Activated CD4-positive, alpha-beta memory T cell treated with anti-CD3 and anti-CD28 coated beads, Interleukin-2, amount 10 ng/mL, durations not matched to agents 7 days and 5 days (primary cell): Measurements from ENCODE around the gene ANKS6. TPM values are rescaled to one million over a fixed set of nuclear protein-coding genes. Genes with fewer than 3 reads are reported as not detected.

Experiments
- CTCF ChIA-PET: fragments of 350-600 bp; sonication (Branson Sonifier 250); formaldehyde crosslinking; loops from one replicate; lab custom pipeline; 2021; ENCODE audit warnings: antibody characterized with exemption, inconsistent platforms; lab: Charles Lee
- POLR2A ChIA-PET: fragments of 350-600 bp; sonication (Branson Sonifier 250); formaldehyde crosslinking; loops from one replicate; lab custom pipeline; 2021; ENCODE audit warnings: antibody characterized with exemption; lab: Charles Lee
- DNase-seq: peaks from one replicate; pipeline ENCODE4 v3.0.0-alpha.2; 2020
- H3K27ac Mint-ChIP-seq: one replicate; pipeline ENCODE4 v1.8.0; 2021; ENCODE audit warnings: mild to moderate bottlenecking, mixed read lengths
- H3K27me3 Mint-ChIP-seq: one replicate; pipeline ENCODE4 v1.8.0; 2021; ENCODE audit warnings: mixed read lengths
- H3K36me3 Mint-ChIP-seq: one replicate; pipeline ENCODE4 v1.8.0; 2021; ENCODE audit warnings: low read depth, mixed read lengths
- H3K4me1 Mint-ChIP-seq: one replicate; pipeline ENCODE4 v1.8.0; 2021; ENCODE audit warnings: mixed read lengths
- H3K4me3 Mint-ChIP-seq: one replicate; pipeline ENCODE4 v1.8.0; 2021; ENCODE audit warnings: mild to moderate bottlenecking, mixed read lengths
- H3K9me3 Mint-ChIP-seq: one replicate; pipeline ENCODE4 v1.8.0; 2021; ENCODE audit warnings: mixed read lengths
- total RNA-seq, 2 experiments: library from RNA; stranded (reverse); gene quantifications; one replicate each; pipeline ENCODE4 v1.2.3, GENCODE V29; 2021

The ANKS6 gene
- total RNA-seq, 2 experiments from 2014 or later, result 2.7 to 4.7 TPM

GRCh38 chr9:98728500-98728899, 67.9 kb downstream of the ANKS6 start:
- Mint-ChIP-seq H3K27me3 (peaks cover 13% of the 10 kb centered on the region), H3K27ac (no peak overlapping the region), H3K36me3 (no peaks in the 10 kb centered on the region), H3K4me3 (no peak overlapping the region), H3K9me3 (no peaks in the 10 kb centered on the region), H3K4me1 (no peaks in the 10 kb centered on the region)
- no peak for DNase-seq
- ChIA-PET POLR2A (no interaction called here), CTCF (interaction anchor here (2.9 kb wide), 1 partner anchor 47 kb away, joined by 9 read pairs; no protein-coding TSS in a partner anchor)

- no peak overlapping the region for H3K4me3 Mint-ChIP-seq
- H3K9me3 Mint-ChIP-seq, result no peaks in the 10 kb centered on the region
- DNase-seq, result no peak
- no peaks in the 10 kb centered on the region for H3K4me1 Mint-ChIP-seq
- H3K27me3 Mint-ChIP-seq, result peaks cover 15% of the 10 kb centered on the region
- H3K27ac Mint-ChIP-seq, result no peak overlapping the region
- POLR2A ChIA-PET, result no interaction called here
- CTCF ChIA-PET, result interaction anchor here (2.9 kb wide), 1 partner anchor 48 kb away, joined by 9 read pairs; no protein-coding TSS in a partner anchor
- no peaks in the 10 kb centered on the region for H3K36me3 Mint-ChIP-seq
Measured at GRCh38 chr9:98727428-98727827, 68.9 kb downstream of the ANKS6 start.

- POLR2A ChIA-PET, result no interaction called here
- H3K36me3 Mint-ChIP-seq, result no peaks in the 10 kb centered on the region
- DNase-seq, result no peak
- H3K27me3 Mint-ChIP-seq, result peaks cover 18% of the 10 kb centered on the region
- H3K9me3 Mint-ChIP-seq, result no peaks in the 10 kb centered on the region
- no peak overlapping the region for H3K27ac Mint-ChIP-seq
- CTCF ChIA-PET, result interaction anchor here (2.9 kb wide), 1 partner anchor 49 kb away, joined by 9 read pairs; no protein-coding TSS in a partner anchor
- no peak overlapping the region for H3K4me3 Mint-ChIP-seq
- H3K4me1 Mint-ChIP-seq, result no peaks in the 10 kb centered on the region
Measured at GRCh38 chr9:98726735-98727134, 69.6 kb downstream of the ANKS6 start.

- ChIA-PET POLR2A (no interaction called here), CTCF (interaction anchor here (0.9 to 1.6 kb wide), 2 partner anchors 43 to 51 kb away, joined by 3 to 4 read pairs; no protein-coding TSS in a partner anchor)
- DNase-seq, result no peak
- no peaks in the 10 kb centered on the region for H3K36me3 Mint-ChIP-seq
- H3K27ac Mint-ChIP-seq, result no peak overlapping the region
- no peaks in the 10 kb centered on the region for H3K4me1 Mint-ChIP-seq
- peaks cover 24% of the 10 kb centered on the region for H3K27me3 Mint-ChIP-seq
- no peak overlapping the region for H3K4me3 Mint-ChIP-seq
- H3K9me3 Mint-ChIP-seq, result no peaks in the 10 kb centered on the region
Measured at GRCh38 chr9:98724810-98725530, 71.4 kb downstream of the ANKS6 start.

- no peaks in the 10 kb centered on the region for H3K36me3 Mint-ChIP-seq
- H3K4me1 Mint-ChIP-seq, result no peaks in the 10 kb centered on the region
- POLR2A ChIA-PET, result interaction anchor here (1.3 kb wide), 1 partner anchor 9 kb away, joined by 4 read pairs; no protein-coding TSS in a partner anchor
- no peak overlapping the region for H3K4me3 Mint-ChIP-seq
- DNase-seq, result no peak
- no peaks in the 10 kb centered on the region for H3K9me3 Mint-ChIP-seq
- H3K27me3 Mint-ChIP-seq, result peaks cover 27% of the 10 kb centered on the region
- H3K27ac Mint-ChIP-seq, result no peak overlapping the region
- CTCF ChIA-PET, result no interaction called here
Measured at GRCh38 chr9:98721643-98722042, 74.7 kb downstream of the ANKS6 start.

- Mint-ChIP-seq H3K27me3 (peaks cover 37% of the 10 kb centered on the region), H3K4me1 (no peaks in the 10 kb centered on the region), H3K27ac (no peak overlapping the region), H3K36me3 (no peaks in the 10 kb centered on the region), H3K9me3 (no peaks in the 10 kb centered on the region), H3K4me3 (no peak overlapping the region)
- DNase-seq, result no peak
- ChIA-PET POLR2A (no interaction called here), CTCF (no interaction called here)
Measured at GRCh38 chr9:98720402-98720801, 76.0 kb downstream of the ANKS6 start.

GRCh38 chr9:98719055-98719454, 77.3 kb downstream of the ANKS6 start:
- H3K9me3 Mint-ChIP-seq, result no peaks in the 10 kb centered on the region
- peaks cover 39% of the 10 kb centered on the region for H3K27me3 Mint-ChIP-seq
- H3K36me3 Mint-ChIP-seq, result no peaks in the 10 kb centered on the region
- H3K4me1 Mint-ChIP-seq, result no peaks in the 10 kb centered on the region
- DNase-seq, result no peak
- CTCF ChIA-PET, result no interaction called here
- H3K27ac Mint-ChIP-seq, result no peak overlapping the region
- no peak overlapping the region for H3K4me3 Mint-ChIP-seq
- POLR2A ChIA-PET, result no interaction called here

- Mint-ChIP-seq H3K9me3 (no peaks in the 10 kb centered on the region), H3K4me1 (no peaks in the 10 kb centered on the region), H3K4me3 (no peak overlapping the region), H3K27me3 (peaks cover 52% of the 10 kb centered on the region), H3K27ac (no peak overlapping the region), H3K36me3 (no peaks in the 10 kb centered on the region)
- no peak for DNase-seq
- POLR2A ChIA-PET, result no interaction called here
- CTCF ChIA-PET, result no interaction called here
Measured at GRCh38 chr9:98714833-98715232, 81.5 kb downstream of the ANKS6 start.

- H3K36me3 Mint-ChIP-seq, result no peaks in the 10 kb centered on the region
- no peak overlapping the region for H3K4me3 Mint-ChIP-seq
- no peak for DNase-seq
- POLR2A ChIA-PET, result no interaction called here
- H3K9me3 Mint-ChIP-seq, result no peaks in the 10 kb centered on the region
- H3K4me1 Mint-ChIP-seq, result peaks cover 3% of the 10 kb centered on the region
- peaks cover 59% of the 10 kb centered on the region for H3K27me3 Mint-ChIP-seq
- no peak overlapping the region for H3K27ac Mint-ChIP-seq
- CTCF ChIA-PET, result no interaction called here
Measured at GRCh38 chr9:98712987-98713386, 83.4 kb downstream of the ANKS6 start.

GRCh38 chr9:98709968-98710965, 86.1 kb downstream of the ANKS6 start:
- POLR2A ChIA-PET, result no interaction called here
- no peaks in the 10 kb centered on the region for H3K9me3 Mint-ChIP-seq
- CTCF ChIA-PET, result no interaction called here
- peaks cover 3% of the 10 kb centered on the region for H3K4me1 Mint-ChIP-seq
- H3K36me3 Mint-ChIP-seq, result no peaks in the 10 kb centered on the region
- H3K27ac Mint-ChIP-seq, result no peak overlapping the region
- peaks cover 62% of the 10 kb centered on the region for H3K27me3 Mint-ChIP-seq
- DNase-seq, result no peak
- H3K4me3 Mint-ChIP-seq, result no peak overlapping the region

GRCh38 chr9:98708933-98709911, 87.1 kb downstream of the ANKS6 start, which contains the start of gene GABBR2:
TSS of gene GABBR2 (minus strand) at chr9:98708935. CDS start at chr9:98708737, 198 bp downstream.
- no peak for DNase-seq
- POLR2A ChIA-PET, result no interaction called here
- no peak within 1 kb of the TSS for H3K27ac Mint-ChIP-seq

More at GRCh38 chr9:98708933-98709911, 87.1 kb downstream of the ANKS6 start, which contains the start of gene GABBR2:
- CTCF ChIA-PET, result no interaction called here
- H3K9me3 Mint-ChIP-seq, result no peaks in the 10 kb centered on the region
- no peaks in the 10 kb centered on the region for H3K36me3 Mint-ChIP-seq
- peaks cover 67% of the 10 kb centered on the region for H3K27me3 Mint-ChIP-seq
- H3K4me3 Mint-ChIP-seq, result no peak within 1 kb of the TSS
- peaks cover 3% of the 10 kb centered on the region for H3K4me1 Mint-ChIP-seq
